ENCODE measurements around the gene MIS18A.

Gene MIS18A

GRCh38 chr21:32249511-32250280 lies 29.2 kb downstream of the MIS18A start:
- no peak for DNase-seq

DNA sequence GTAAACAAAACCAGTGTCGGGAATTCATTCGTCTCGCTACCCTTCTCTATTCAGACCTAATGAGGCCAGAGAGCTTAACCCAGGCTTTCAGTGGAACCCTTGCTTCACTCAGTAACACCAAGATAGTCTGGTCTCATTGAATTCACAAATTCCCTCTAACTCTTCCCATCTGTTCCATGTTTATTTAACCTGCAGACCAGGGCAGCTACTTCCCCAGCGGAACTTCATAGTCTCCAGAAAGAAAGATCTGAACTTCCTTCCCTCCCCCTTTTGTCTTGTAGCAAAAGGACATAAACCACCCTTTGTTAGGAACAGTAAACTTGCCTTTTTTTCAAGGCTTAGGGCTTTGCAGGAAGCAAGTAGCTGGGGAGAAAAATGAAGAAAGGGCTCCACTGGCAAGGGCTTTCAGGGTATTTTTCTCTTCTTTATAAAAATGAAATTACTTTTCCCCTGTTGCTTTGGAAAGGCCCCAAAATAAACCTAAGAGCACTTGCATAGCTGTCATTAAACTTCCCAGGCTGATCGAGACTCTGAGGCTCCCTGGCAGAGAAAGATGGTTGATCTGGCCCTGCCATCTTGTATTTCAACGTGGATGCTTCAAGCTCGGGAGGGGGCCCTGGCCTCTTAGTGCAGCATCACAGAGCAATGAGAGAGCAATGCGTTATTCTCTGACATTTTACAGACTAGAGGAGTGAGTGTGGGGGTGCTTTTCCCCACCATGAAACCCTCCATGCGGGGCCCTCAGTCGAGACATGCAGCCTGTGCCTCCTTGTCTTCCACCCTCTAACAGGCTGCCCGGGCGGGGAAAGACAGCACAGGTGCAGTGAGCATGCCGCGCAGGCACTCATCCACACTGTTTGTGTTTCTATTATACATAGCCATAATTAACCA lies 30.0 kb downstream of the MIS18A start:
- DNase-seq, result no peak

DNA sequence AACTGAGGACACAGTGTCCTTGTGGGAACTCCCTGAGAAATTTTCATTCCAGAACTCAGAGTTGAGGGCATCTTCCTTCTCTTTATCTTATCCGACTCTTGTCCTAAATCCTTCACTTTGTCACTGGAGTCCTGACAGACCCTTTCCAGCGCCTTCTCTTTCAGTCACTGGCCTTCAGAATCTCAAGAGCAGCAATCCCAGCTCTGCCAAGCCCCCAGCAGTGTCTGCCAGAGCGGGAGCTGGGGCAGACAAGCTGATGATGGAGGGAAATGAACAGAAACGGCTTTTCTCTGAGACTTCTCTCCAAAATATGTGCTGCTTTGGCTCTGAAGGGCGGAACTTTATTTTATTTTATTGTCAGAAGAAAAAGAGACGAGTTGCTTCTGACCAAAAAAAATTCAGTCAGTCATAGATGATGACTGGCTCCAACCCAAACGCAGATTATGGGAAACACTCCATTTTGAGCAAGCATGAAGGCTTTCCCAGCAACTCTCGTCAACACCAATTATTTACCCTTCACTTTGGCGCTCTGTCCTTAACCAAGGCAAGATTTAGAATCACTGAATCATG lies 32.2 kb downstream of the MIS18A start:
- DNase-seq, result no peak

DNA sequence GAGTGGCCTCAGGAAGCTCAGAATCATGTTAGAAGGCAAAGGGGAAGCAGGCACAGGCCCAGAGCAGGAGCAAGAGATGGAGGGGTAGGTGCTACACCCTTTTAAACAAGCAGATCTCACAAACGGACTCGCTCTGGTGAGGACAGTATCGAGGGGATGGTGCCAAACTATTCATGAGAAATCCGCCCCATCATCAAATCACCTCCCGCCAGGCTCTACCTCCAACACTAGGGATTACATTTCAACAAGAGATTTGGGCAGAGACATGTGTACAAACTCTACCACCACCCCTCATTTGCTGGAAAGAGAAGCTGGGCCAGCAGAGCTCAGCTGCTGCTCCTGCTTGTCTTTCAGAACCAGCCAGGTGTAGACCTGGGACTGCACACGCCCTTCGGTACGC lies 32.9 kb downstream of the MIS18A start:
- no peak for DNase-seq

DNA sequence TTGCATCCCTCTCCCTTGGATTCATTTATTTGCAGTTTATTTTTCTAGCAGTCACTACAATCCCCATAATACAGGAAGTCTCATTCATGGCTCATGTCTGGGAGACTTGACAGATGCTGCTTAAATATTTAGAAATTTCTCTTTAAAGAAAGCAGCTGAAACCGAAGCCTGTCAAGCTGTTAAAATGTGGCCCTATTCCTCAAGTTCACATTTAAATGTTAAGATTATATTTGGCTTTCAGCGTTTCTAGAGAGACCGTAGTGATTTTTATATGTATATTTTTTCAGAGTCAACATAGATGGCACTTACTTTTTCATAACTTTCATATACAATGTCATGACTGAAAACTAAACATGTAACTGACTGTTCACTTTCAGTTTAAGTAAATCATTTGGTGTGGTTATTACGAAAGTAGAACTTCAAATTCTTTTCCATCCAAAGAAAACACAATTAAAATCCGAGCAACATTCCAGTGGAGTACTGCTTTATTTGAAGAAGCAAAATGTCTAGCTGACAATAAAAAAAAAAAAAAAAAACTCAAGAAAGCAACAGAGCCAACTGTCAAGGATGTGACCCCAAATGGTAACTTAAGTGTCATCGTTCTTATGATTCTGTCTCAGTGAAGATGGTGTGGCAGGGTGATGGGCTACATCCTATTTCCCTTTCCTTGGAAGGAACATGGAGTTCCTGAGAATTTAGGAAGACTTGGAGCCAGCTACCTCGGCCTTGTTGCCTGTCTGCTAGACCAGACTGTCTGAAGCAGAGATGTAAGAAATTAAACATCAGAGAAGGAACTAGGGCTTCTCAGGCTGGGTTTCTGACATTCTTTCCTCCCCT lies 37.8 kb downstream of the MIS18A start:
- no peak for DNase-seq

DNA sequence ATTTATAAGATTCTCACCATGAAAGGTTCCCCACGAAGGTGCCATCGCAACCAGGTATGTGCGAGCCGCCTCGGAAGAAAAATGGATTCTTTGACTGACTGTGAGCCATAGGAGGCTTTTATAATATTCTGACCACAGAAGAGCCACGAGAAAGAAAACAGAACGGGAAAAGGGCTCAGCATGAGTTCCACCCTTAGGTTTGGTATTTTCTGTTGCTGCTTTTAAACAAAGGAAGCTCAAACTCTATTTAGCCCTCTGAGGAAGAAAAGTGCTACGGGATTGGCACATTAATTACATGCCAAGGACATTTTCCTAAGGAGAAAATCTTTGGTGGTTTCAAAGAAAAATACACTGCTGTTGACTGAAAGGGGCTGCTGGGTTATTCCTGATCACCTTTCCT lies 39.3 kb downstream of the MIS18A start:
- no peak for DNase-seq

DNA sequence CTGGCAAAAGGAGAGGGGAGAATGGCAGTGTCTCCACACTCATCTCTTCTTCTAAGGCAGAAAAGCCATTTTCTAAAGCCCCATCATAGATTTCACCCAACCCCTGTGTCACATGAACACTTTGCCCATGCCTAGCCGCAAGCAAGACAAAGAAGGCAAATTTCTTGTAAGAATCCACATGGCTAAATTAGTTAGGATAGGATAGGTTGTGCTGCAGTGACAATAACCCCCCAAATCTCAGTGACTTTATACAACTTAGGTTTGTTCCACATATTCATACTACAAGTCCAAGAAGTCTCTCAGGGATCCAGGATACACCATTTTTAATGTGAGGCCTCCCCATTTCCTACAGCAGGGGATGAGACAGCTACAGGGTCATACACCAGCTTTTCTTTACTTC lies 40.8 kb downstream of the MIS18A start:
- DNase-seq, result no peak

DNA sequence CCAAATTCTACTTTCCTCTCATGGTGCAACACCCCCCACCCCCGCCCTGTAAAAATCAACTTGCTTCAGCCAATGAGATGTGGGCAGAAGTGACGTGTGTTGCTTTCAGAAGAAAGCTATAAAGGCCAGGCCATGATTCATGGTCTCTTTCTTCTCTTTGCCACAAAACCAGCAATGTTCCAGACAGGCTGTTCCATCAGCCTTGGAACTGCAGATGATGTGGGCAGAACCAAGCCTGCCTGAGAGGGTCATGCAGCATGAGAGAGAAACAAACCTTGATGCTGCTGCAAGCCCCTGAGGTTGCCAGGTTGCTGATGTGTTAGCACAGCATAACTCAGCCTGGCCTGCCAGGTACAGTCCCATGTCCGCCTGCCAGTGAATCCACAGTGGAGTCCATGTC lies 41.8 kb downstream of the MIS18A start:
- no peak for DNase-seq

- DNase-seq, result no peak
Observed at GRCh38 chr21:32233722-32234301, 45.0 kb downstream of the MIS18A start.

DNA sequence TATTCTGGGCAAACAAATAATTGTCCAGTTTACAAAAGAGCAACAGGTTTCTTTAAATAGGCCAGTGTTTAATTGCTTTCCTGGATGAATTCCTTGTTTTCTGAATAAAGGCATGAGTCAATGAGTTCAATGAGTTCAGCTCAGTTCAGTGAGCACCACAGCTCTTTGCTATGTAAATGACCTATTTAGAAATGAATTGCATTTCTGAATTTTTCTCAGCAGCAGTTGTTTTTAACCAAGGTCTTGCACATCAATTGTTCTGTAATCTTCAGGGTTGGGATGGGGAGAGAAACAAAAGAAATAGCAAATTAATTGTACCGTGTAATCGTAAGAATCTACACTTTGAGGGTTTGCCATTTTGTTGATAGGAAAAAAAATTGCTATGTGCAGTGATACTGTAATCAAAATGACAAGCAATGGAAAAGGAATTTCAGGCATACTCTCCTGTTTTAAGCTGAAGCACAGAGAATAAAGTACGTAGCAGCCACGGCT lies 45.7 kb downstream of the MIS18A start:
- no peak for DNase-seq

GRCh38 chr21:32226444-32226843 lies 52.4 kb downstream of the MIS18A start:
- no peak for DNase-seq
